Measurements from ENCODE around the gene ZNF579. TPM values are rescaled to one million over a fixed set of nuclear protein-coding genes. Genes with fewer than 3 reads are reported as not detected.

Gene ZNF579
- total and polyA plus RNA-seq, 2 donors (not counting 3 experiments of a cell fraction or from before 2014, with no cell fraction given): 11.6 to 15.7 TPM

DNA sequence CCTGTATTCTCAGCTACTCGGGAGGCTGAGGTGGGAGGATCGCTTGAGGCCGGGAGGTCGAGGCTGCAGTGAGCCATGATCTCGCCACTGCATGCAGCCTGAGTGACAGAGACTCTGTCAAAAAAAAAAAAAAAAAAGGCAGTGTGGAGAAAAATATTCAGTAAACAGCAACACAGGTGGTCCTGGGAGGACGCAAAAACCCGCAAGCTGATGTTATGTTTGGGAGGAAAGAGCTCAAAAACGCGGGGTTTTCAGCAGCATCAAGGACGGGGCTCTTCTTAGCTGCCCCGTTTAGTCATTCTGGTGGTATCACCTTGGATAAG is 44.3 kb upstream of the ZNF579 start:
- H4K20me1 ChIP-seq (replicated peaks; ENCODE audit: control insufficient read depth, extremely low read depth, insufficient read depth, low read length): no peaks in the 10 kb centered on the region
- H3K9me3 ChIP-seq (replicated peaks; ENCODE audit: control insufficient read depth, insufficient read depth, low read length): no peaks in the 10 kb centered on the region
- peak overlapping the region in 2 of 3 experiments; percentile 74 to 78 for H3K4me3 ChIP-seq (replicated peaks in 1 of 3; ENCODE audit: insufficient read depth in 1 of 3, low read depth in 1 of 3, low read length in 3 of 3)
- CTCF ChIA-PET: interaction anchor here (0.7 to 2.9 kb wide), 10 partner anchors 8 to 184 kb away, joined by 3 to 15 read pairs (median 6); partner anchors contain the start of genes ZNF524 and ZNF865
- peak overlapping the region; percentile 100 for H2AFZ ChIP-seq (ENCODE audit: low read depth, low read length)
- H3K9me1 ChIP-seq (replicated peaks; ENCODE audit: control insufficient read depth, extremely low read depth, insufficient read depth, low read length): no peaks in the 10 kb centered on the region
- peaks cover 6% of the 10 kb centered on the region for H3K4me1 ChIP-seq (ENCODE audit: control insufficient read depth, extremely low read depth, insufficient read depth, low read length)
- POLR2A ChIA-PET: interaction anchor here (0.6 to 1.4 kb wide), 5 partner anchors 26 to 1152 kb away, joined by 4 to 8 read pairs (median 5); partner anchors contain the start of genes CDC42EP5 and FIZ1
- H3K27me3 ChIP-seq (ENCODE audit: control insufficient read depth in 2 of 2, insufficient read depth in 2 of 2, low read length in 2 of 2): no peaks in the 10 kb centered on the region
- peaks cover 0 to 3% of the 10 kb centered on the region in 2 experiments for H3K36me3 ChIP-seq (ENCODE audit: control insufficient read depth in 2 of 2, extremely low read depth in 1 of 2, insufficient read depth in 2 of 2, low read length in 2 of 2)
- H3K9ac ChIP-seq (replicated peaks; ENCODE audit: extremely low read depth, insufficient read depth, low read length): peak overlapping the region; percentile 84
- DNase-seq (ENCODE audit: low read depth, low spot score): no peak
- dilution Hi-C loops (cut with MboI; ENCODE audit: extremely low pct_ligation_motif_present, low sequenced_read_pairs) (no loop called here), intact Hi-C loops (cut with micrococcal nuclease) (no loop called here)
- TF ChIP-seq JUN (IDR thresholded peaks at IDR 0.05; ENCODE audit: borderline replicate concordance, insufficient read depth, insufficient read length, low read depth): no peak
- TF ChIP-seq, protein P1, sequence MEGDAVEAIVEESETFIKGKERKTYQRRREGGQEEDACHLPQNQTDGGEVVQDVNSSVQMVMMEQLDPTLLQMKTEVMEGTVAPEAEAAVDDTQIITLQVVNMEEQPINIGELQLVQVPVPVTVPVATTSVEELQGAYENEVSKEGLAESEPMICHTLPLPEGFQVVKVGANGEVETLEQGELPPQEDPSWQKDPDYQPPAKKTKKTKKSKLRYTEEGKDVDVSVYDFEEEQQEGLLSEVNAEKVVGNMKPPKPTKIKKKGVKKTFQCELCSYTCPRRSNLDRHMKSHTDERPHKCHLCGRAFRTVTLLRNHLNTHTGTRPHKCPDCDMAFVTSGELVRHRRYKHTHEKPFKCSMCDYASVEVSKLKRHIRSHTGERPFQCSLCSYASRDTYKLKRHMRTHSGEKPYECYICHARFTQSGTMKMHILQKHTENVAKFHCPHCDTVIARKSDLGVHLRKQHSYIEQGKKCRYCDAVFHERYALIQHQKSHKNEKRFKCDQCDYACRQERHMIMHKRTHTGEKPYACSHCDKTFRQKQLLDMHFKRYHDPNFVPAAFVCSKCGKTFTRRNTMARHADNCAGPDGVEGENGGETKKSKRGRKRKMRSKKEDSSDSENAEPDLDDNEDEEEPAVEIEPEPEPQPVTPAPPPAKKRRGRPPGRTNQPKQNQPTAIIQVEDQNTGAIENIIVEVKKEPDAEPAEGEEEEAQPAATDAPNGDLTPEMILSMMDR (IDR thresholded peaks at IDR 0.05; ENCODE audit: extremely low read depth in 1 of 2, insufficient read depth in 1 of 2, low read depth in 1 of 2, low read length in 2 of 2): no peak
- no peak for TF ChIP-seq POLR2A (IDR thresholded peaks at IDR 0.05; ENCODE audit: low read depth, low read length)
- TF ChIP-seq GATA2 (IDR thresholded peaks at IDR 0.05; ENCODE audit: insufficient read depth, insufficient read length, low read depth, low read length): no peak
- no peak for TF ChIP-seq MAX (IDR thresholded peaks at IDR 0.05; ENCODE audit: insufficient read depth, insufficient read length)
- TF ChIP-seq POLR2AphosphoS5 (IDR thresholded peaks at IDR 0.05; ENCODE audit: insufficient read depth, low read depth, low read length): no peak
- TF ChIP-seq EZH2 (IDR thresholded peaks at IDR 0.05; ENCODE audit: borderline replicate concordance, low read depth, low read length, severe bottlenecking): no peak
- TF ChIP-seq MYC (IDR thresholded peaks at IDR 0.05; ENCODE audit: low read depth, low read length): no peak
- no peak for TF ChIP-seq FOS (IDR thresholded peaks at IDR 0.05; ENCODE audit: borderline replicate concordance, insufficient read depth, low read length)
- H3K27ac ChIP-seq (ENCODE audit: insufficient read depth, low read depth, low read length): no peak overlapping the region
- no peak for FAIRE-seq
- H3K79me2 ChIP-seq (ENCODE audit: control insufficient read depth, insufficient read depth, low read length): no peaks in the 10 kb centered on the region
- peak overlapping the region; percentile 94 for H3K4me2 ChIP-seq (ENCODE audit: insufficient read depth, low read length)
- no TSS peak for BruUV-seq (replicated peaks)
